CD1c-positive myeloid dendritic cell (primary cell): ENCODE results near the gene CDK18.

ENCODE experiments used
- DNase-seq: peaks from one replicate; pipeline ENCODE4 v3.0.0-alpha.2; 2016; ENCODE audit errors: extremely low spot score

Gene CDK18

GRCh38 chr1:205569411-205570172, 65.1 kb downstream of the CDK18 start:
- DNase-seq = no peak

DNA sequence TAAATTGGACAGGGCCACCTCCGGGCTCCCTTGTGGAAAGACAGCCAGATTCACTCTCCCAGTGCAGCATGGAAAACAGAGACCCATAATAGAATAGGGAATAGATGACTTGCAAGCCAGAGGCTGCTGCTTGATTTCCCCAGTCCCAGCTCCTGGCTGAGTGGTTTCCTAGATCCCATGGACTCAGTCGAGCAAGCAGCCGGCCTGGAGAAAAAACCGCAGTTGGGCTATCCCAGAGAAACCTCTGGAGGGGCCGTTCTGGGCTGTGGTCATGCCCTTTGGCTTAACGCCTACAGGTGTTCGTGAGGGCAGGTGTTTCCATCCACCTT, 65.7 kb downstream of the CDK18 start:
- DNase-seq = no peak

DNA sequence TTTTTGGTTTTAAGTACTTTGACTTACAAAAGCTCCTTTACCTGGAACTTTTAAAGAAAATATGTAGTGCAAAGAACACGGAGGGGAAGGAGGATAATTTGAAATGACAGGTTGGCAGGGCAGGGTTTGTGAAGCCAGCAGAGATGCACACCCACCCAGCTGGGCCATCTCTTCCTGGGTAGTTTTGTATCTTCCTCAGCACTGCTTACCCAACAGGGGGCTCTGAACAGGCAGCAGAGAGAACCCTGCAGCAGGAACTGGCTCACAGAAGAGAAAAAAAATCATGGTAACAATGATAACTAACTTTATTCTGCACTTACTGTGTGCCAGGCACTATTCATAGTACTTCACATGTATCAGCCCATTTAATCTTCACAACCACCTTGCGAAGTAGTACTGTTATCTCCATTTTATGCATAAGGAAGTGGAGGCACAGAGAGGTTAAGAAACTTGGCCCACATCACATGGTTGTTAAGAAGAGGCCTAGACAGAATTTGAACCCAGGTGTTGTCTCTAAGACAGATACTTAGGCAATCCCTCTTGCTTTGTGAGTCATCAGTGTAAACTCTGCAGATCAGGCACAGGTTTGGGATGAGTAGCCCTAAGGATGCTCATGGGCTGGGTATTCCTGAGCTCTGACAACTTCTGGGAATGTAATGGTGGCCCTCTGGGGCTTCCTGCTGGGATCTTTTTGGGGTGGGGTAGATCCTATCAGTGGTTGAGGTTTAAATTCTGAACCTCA, 66.5 kb downstream of the CDK18 start:
- DNase-seq = no peak

DNA sequence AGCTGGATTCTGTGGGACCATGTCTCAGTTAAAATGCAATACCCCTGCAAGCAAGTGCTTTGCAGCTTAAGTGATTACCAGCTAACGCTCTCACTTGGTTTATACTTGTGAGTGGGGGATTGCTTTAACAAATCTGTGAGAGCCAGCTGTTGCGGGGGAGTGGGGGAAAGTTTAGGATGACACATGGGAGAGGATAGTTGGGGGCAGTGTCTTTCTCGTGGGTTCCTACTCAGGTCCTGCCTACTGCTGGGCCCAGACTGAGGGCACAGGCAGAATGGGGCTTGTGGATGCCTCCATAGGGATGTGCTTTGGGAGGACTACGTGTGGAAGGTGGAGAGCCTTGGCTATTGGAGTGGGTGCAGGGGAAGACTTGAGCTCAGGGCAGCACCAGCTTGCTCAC, 67.3 kb downstream of the CDK18 start:
- no peak for DNase-seq

DNA sequence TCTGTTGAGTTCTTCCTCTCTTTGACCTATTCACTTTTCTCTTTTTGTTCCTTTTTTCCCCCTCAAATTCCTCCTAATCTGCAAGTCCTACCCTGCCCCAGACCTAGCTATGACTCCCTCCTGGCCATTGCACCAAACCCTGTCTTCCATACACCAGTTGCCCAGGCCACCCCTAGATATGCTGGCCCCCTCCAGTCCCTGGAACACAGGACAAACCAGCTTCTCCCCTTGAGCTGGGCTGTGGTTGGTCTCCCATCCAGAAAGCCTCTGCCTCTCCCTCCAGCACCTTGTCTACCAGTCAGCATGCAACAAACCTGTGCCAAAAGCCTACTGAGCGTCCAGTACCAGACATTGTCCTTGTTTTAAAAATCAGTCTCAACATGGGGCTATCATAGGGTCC, 68.0 kb downstream of the CDK18 start:
- no peak for DNase-seq

- DNase-seq = no peak
Observed at GRCh38 chr1:205575294-205575885, 70.9 kb downstream of the CDK18 start.

GRCh38 chr1:205576011-205576410, 71.5 kb downstream of the CDK18 start:
- DNase-seq = no peak

- no peak for DNase-seq
Observed at GRCh38 chr1:205576805-205577761, 72.6 kb downstream of the CDK18 start.

GRCh38 chr1:205577874-205578658, 73.6 kb downstream of the CDK18 start:
- DNase-seq = no peak

- DNase-seq = no peak
Observed at GRCh38 chr1:205578780-205579571, 74.5 kb downstream of the CDK18 start.

DNA sequence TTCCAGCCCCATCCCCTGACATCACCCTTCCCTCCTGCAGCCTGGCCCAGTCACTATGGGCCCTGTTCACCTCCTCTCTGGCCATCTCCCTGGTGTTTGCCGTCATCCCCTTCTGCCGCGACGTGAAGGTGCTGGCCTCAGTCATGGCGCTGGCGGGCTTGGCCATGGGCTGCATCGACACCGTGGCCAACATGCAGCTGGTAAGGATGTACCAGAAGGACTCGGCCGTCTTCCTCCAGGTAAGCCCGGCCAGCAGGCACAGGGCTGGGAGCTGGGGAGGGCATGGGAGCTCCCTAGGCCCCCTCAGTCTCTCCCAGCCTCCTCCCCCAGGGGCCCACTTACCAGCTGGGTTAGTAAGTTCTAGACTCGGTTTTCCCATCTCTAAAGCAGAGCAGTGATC, 75.2 kb downstream of the CDK18 start:
- no peak for DNase-seq

- DNase-seq = no peak
Observed at GRCh38 chr1:205580140-205580922, 75.9 kb downstream of the CDK18 start.

- no peak for DNase-seq
Observed at GRCh38 chr1:205580923-205581180, 76.4 kb downstream of the CDK18 start.

- DNase-seq = no peak
Observed at GRCh38 chr1:205581321-205581980, 77.0 kb downstream of the CDK18 start.

GRCh38 chr1:205582046-205582445, 77.6 kb downstream of the CDK18 start:
- no peak for DNase-seq
